MCF 10A (cell line): Measurements from ENCODE around the gene KCMF1. TPM values are rescaled to one million over a fixed set of nuclear protein-coding genes. Genes with fewer than 3 reads are reported as not detected.

Experiments used
- BruUV-seq: library from RNA; stranded (reverse); fragments of 400-500 nt; replicated peaks from 2 replicates; lab custom pipeline; 2021; lab: Mats Ljungman, UMichigan
- CTCF ChIA-PET: fragments of 300-600 bp; sonication (Branson Sonifier 250); formaldehyde crosslinking; extraction: SDS; loops from one replicate; lab custom pipeline; 2021; ENCODE audit warnings: antibody characterized with exemption, inconsistent platforms; lab: Yijun Ruan, JAX
- POLR2A ChIA-PET: fragments of 300-600, 350-650 bp; sonication (Branson Sonifier 250); formaldehyde crosslinking; extraction: SDS; loops from one replicate; lab custom pipeline; 2020; ENCODE audit warnings: antibody characterized with exemption, inconsistent platforms; lab: Yijun Ruan, JAX
- DNase-seq: peaks from one replicate; pipeline ENCODE4 v3.0.0-alpha.2; 2018; ENCODE audit not compliant: unreplicated experiment
- H3K27ac Mint-ChIP-seq: one replicate; pipeline ENCODE4 v1.8.0; 2022; ENCODE audit warnings: mild to moderate bottlenecking, low read depth, mixed read lengths; ENCODE audit not compliant: unreplicated experiment
- H3K27me3 Mint-ChIP-seq: one replicate; pipeline ENCODE4 v1.8.0; 2022; ENCODE audit warnings: mixed read lengths; ENCODE audit not compliant: insufficient read depth, unreplicated experiment
- H3K36me3 Mint-ChIP-seq: one replicate; pipeline ENCODE4 v1.8.0; 2022; ENCODE audit warnings: mild to moderate bottlenecking, moderate library complexity, mixed read lengths; ENCODE audit not compliant: insufficient read depth, unreplicated experiment
- H3K4me1 Mint-ChIP-seq: one replicate; pipeline ENCODE4 v1.8.0; 2022; ENCODE audit warnings: mixed read lengths; ENCODE audit not compliant: insufficient read depth, unreplicated experiment
- H3K4me3 Mint-ChIP-seq: one replicate; pipeline ENCODE4 v1.8.0; 2022; ENCODE audit warnings: mild to moderate bottlenecking, moderate library complexity, mixed read lengths; ENCODE audit not compliant: unreplicated experiment
- H3K9me3 Mint-ChIP-seq: one replicate; pipeline ENCODE4 v1.8.0; 2022; ENCODE audit warnings: mixed read lengths; ENCODE audit not compliant: unreplicated experiment
- intact Hi-C: fragments of 100-400 bp; cut with micrococcal nuclease; formaldehyde crosslinking; loops from 2 replicates; pipeline ENCODE4 v1.14.1; 2022
- total RNA-seq: library from RNA; stranded (reverse); gene quantifications from 2 replicates; pipeline ENCODE4 v1.2.3, GENCODE V29; 2022
- TF ChIP-seq, protein P1 (sequence below): fragments of 200-600 bp; IDR thresholded peaks from one replicate; pipeline ENCODE4 v1.8.0; 2022; ENCODE audit warnings: antibody characterized with exemption, mild to moderate bottlenecking; ENCODE audit not compliant: unreplicated experiment

Gene KCMF1
- total RNA-seq, 1 experiment from 2014 or later: 170 TPM

DNA sequence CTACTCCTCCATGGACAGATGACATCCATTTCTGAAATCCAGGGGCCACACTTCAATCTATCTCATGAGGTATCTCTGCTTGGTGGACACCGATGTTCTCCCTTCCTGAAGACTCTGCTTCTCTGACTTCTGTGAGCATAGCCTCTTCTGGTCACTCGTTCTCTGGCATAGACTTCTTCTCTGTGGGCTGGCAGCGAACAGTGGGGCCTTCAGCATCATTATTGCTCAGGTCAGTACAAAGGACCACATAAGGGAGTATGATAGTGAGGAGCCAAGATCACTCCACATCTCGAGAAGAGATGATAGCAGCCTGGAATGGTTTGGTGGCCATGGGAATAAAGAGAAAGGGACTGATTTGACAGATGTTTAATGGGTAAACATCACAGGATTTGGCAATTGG lies 8.0 kb upstream of the KCMF1 start:
- POLR2A ChIA-PET: interaction anchor here (1.0 to 8.1 kb wide), 3 partner anchors 8 to 17 kb away, joined by 3 to 198 read pairs (median 7); partner anchors contain the start of gene KCMF1
- no TSS peak for BruUV-seq
- Mint-ChIP-seq H3K36me3 (peaks cover 54% of the 10 kb centered on the region), H3K9me3 (peaks cover 7% of the 10 kb centered on the region), H3K4me1 (peaks cover 47% of the 10 kb centered on the region), H3K27ac (no peak overlapping the region), H3K27me3 (no peaks in the 10 kb centered on the region), H3K4me3 (peak overlapping the region; percentile 51)
- intact Hi-C loops: no loop called here
- DNase-seq: no peak
- CTCF ChIA-PET: interaction anchor here (0.6 to 0.7 kb wide), 2 partner anchors 7 to 26 kb away, joined by 3 read pairs; no protein-coding TSS in a partner anchor
- TF ChIP-seq, protein P1, sequence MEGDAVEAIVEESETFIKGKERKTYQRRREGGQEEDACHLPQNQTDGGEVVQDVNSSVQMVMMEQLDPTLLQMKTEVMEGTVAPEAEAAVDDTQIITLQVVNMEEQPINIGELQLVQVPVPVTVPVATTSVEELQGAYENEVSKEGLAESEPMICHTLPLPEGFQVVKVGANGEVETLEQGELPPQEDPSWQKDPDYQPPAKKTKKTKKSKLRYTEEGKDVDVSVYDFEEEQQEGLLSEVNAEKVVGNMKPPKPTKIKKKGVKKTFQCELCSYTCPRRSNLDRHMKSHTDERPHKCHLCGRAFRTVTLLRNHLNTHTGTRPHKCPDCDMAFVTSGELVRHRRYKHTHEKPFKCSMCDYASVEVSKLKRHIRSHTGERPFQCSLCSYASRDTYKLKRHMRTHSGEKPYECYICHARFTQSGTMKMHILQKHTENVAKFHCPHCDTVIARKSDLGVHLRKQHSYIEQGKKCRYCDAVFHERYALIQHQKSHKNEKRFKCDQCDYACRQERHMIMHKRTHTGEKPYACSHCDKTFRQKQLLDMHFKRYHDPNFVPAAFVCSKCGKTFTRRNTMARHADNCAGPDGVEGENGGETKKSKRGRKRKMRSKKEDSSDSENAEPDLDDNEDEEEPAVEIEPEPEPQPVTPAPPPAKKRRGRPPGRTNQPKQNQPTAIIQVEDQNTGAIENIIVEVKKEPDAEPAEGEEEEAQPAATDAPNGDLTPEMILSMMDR: no peak

DNA sequence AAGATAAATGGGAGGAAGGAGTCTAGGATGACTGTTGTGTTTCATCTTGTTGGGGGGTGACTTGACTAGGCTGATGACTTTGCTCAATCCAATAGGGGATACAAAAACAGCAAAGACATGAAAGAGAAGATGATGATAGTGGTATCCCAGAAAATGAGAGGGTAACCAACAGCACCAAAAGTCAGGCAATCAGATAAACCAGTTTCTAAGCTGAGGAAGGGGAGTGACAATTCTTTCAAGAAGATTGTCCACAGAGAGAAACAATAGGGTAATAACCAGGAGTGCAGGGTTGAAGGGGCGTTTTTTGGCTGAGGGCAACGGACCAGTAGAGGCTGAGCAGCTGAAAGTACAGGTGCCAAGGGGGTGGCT lies 7.7 kb upstream of the KCMF1 start:
- peaks cover 47% of the 10 kb centered on the region for H3K4me1 Mint-ChIP-seq
- no TSS peak for BruUV-seq
- CTCF ChIA-PET: interaction anchor here (0.6 kb wide), 1 partner anchor 26 kb away, joined by 3 read pairs; no protein-coding TSS in a partner anchor
- H3K4me3 Mint-ChIP-seq: peak overlapping the region; percentile 51
- H3K27ac Mint-ChIP-seq: peak overlapping the region; percentile 77
- no peaks in the 10 kb centered on the region for H3K27me3 Mint-ChIP-seq
- peaks cover 54% of the 10 kb centered on the region for H3K36me3 Mint-ChIP-seq
- TF ChIP-seq, protein P1: no peak
- POLR2A ChIA-PET: interaction anchor here (1.0 to 8.1 kb wide), 6 partner anchors 8 to 335 kb away, joined by 3 to 198 read pairs (median 4); partner anchors contain the start of gene KCMF1
- intact Hi-C loops: no loop called here
- no peak for DNase-seq
- peaks cover 7% of the 10 kb centered on the region for H3K9me3 Mint-ChIP-seq

DNA sequence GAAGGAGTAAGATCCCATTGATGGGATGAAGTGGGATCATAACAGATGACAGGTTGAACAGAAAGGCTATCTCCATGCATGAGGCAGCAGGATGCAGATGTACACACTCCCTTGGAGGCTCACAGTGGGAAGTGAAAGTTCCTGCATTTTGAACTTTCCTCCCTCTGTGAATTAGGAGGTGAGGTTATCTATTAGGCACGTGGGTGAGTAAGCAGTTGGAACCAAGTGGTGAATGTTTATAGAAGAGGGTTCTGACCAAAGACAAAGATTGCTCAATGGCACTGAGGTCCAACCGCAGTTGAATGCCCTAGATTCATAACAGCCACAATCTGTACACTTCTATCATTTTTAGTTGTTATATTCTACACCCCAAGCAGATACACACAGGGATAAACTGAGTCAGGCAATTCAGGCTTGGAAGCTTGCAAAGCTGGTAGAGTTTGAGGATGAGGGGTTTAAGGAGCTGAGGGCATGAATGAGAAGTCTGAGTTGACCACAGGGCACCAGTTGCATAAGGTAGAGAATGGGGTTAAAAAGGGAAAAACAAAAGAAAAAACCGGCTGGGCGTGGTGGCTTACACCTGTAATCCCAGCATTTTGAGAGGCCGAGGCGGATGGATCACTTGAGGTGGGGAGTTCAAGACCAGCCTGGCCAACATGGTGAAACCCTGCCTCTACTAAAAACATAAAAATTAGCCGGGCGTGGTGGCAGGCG lies 7.1 kb upstream of the KCMF1 start:
- ChIA-PET POLR2A (interaction anchor here (1.0 to 8.1 kb wide), 6 partner anchors 8 to 334 kb away, joined by 3 to 198 read pairs (median 4); partner anchors contain the start of gene KCMF1), CTCF (interaction anchor here (1.0 to 1.7 kb wide), 2 partner anchors 17 to 38 kb away, joined by 3 to 4 read pairs; no protein-coding TSS in a partner anchor)
- BruUV-seq: no TSS peak
- TF ChIP-seq, protein P1: no peak
- Mint-ChIP-seq H3K36me3 (peaks cover 57% of the 10 kb centered on the region), H3K4me3 (peak overlapping the region; percentile 51), H3K27me3 (no peaks in the 10 kb centered on the region), H3K9me3 (peaks cover 7% of the 10 kb centered on the region), H3K27ac (peak overlapping the region; percentile 77), H3K4me1 (peaks cover 45% of the 10 kb centered on the region)
- DNase-seq: peak; percentile 87
- intact Hi-C loops: no loop called here
